Endothelial cell of umbilical vein (primary cell): ENCODE measurements around the gene BRCA2.

Source experiments
- CTCF ChIP-seq, 2 donors: IDR thresholded peaks; 1 replicate in 1 of 2; 2 replicates in 1 of 2; pipeline ENCODE4 v1.5.1; 2011; ENCODE audit warnings: low read length in 2 of 2, mild to moderate bottlenecking in 2 of 2, moderate library complexity in 2 of 2, control low read depth in 1 of 2, inconsistent platforms in 1 of 2, low read depth in 1 of 2; ENCODE audit not compliant: insufficient read depth in 1 of 2; ENCODE audit errors: extremely low read depth in 1 of 2
- EZH2 ChIP-seq: IDR thresholded peaks from 2 replicates; pipeline ENCODE4 v1.6.1; 2012; ENCODE audit warnings: borderline replicate concordance, low read depth, mild to moderate bottlenecking, moderate library complexity, low read length, inconsistent platforms; ENCODE audit not compliant: severe bottlenecking
- FOS ChIP-seq: IDR thresholded peaks from 2 replicates; pipeline ENCODE4 v1.6.1; 2011; ENCODE audit warnings: mild to moderate bottlenecking, low read length, moderate library complexity, borderline replicate concordance; ENCODE audit not compliant: insufficient read depth
- GATA2 ChIP-seq: IDR thresholded peaks from 2 replicates; pipeline ENCODE4 v1.7.0; 2011; ENCODE audit warnings: low read depth, mild to moderate bottlenecking, moderate library complexity, mixed read lengths, low read length; ENCODE audit not compliant: insufficient read length, insufficient read depth
- JUN ChIP-seq: IDR thresholded peaks from 2 replicates; pipeline ENCODE4 v1.6.1; 2011; ENCODE audit warnings: borderline replicate concordance, low read depth; ENCODE audit not compliant: insufficient read length, insufficient read depth
- MYC ChIP-seq: IDR thresholded peaks from one replicate; pipeline ENCODE4 v1.6.1; 2011; ENCODE audit warnings: mild to moderate bottlenecking, low read depth, low read length
- POLR2A ChIP-seq: IDR thresholded peaks from 2 replicates; pipeline ENCODE4 v1.6.1; 2012; ENCODE audit warnings: low read depth, mild to moderate bottlenecking, control low read depth, low read length
- POLR2AphosphoS5 ChIP-seq: IDR thresholded peaks from 2 replicates; pipeline ENCODE4 v1.6.1; 2012; ENCODE audit warnings: low read depth, mild to moderate bottlenecking, control low read depth, low read length, moderate library complexity; ENCODE audit not compliant: insufficient read depth
- TF ChIP-seq, protein P1 (sequence below): IDR thresholded peaks from 2 replicates; pipeline ENCODE4 v1.6.1; 2011; ENCODE audit not compliant: insufficient read depth, insufficient read length

GRCh38 chr13:32370805-32371204 lies 55.5 kb downstream of the BRCA2 start:
- no peak for TF ChIP-seq CTCF (IDR thresholded peaks at IDR 0.05; ENCODE audit: extremely low read depth in 1 of 2, insufficient read depth in 1 of 2, low read depth in 1 of 2, low read length in 2 of 2)
- no peak for TF ChIP-seq POLR2A
- TF ChIP-seq, protein P1, sequence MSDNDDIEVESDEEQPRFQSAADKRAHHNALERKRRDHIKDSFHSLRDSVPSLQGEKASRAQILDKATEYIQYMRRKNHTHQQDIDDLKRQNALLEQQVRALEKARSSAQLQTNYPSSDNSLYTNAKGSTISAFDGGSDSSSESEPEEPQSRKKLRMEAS: no peak
- no peak for TF ChIP-seq POLR2AphosphoS5
- TF ChIP-seq MYC: no peak
- TF ChIP-seq EZH2: no peak
- TF ChIP-seq GATA2: no peak
- no peak for TF ChIP-seq JUN
- TF ChIP-seq FOS: no peak
